HG03432 (cell line): Measurements from ENCODE around the gene ERVV-1.
"Not testable (repeated sequence)": the region's sequence is repeated elsewhere in the genome, so short reads cannot be mapped to it uniquely, and the experiment has no call there.

Source experiments
- ATAC-seq: cut with Tn5 transposase; IDR thresholded peaks from one replicate; pipeline ENCODE4 v1.9.1; 2021; ENCODE audit warnings: mild to moderate bottlenecking, moderate library complexity; ENCODE audit not compliant: unreplicated experiment

The ERVV-1 gene

GRCh38 chr19:53013621-53014020 lies at the start of gene ERVV-1:
Gene ERVV-1, plus strand, starts transcription at chr19:53013921. Its CDS starts 170 bp downstream, at chr19:53014091.
- no peak for ATAC-seq

- ATAC-seq, result no peak
Measured at GRCh38 chr19:52967772-52968171, 45.9 kb upstream of the ERVV-1 start.

GRCh38 chr19:52981329-52981728 lies 32.4 kb upstream of the ERVV-1 start:
- ATAC-seq, result no peak

- ATAC-seq, result not testable (repeated sequence)
Measured at GRCh38 chr19:52983167-52983566, 30.6 kb upstream of the ERVV-1 start.

GRCh38 chr19:52987221-52987620 lies 26.5 kb upstream of the ERVV-1 start:
- no peak for ATAC-seq

GRCh38 chr19:52988506-52988905 lies 25.2 kb upstream of the ERVV-1 start:
- no peak for ATAC-seq

- ATAC-seq, result no peak
Measured at GRCh38 chr19:52990759-52991418, 22.8 kb upstream of the ERVV-1 start.

- no peak for ATAC-seq
Measured at GRCh38 chr19:52991484-52991883, 22.2 kb upstream of the ERVV-1 start.

- no peak for ATAC-seq
Measured at GRCh38 chr19:52992109-52993004, 21.4 kb upstream of the ERVV-1 start.

- ATAC-seq, result no peak
Measured at GRCh38 chr19:52993342-52994178, 20.2 kb upstream of the ERVV-1 start.

GRCh38 chr19:52995711-52996110 lies 18.0 kb upstream of the ERVV-1 start:
- no peak for ATAC-seq

GRCh38 chr19:52997975-52998374 lies 15.7 kb upstream of the ERVV-1 start:
- no peak for ATAC-seq

- no peak for ATAC-seq
Measured at GRCh38 chr19:53002479-53002878, 11.2 kb upstream of the ERVV-1 start.

- no peak for ATAC-seq
Measured at GRCh38 chr19:53004242-53004641, 9.5 kb upstream of the ERVV-1 start.

GRCh38 chr19:53007200-53007599 lies 6.5 kb upstream of the ERVV-1 start:
- ATAC-seq, result no peak

- no peak for ATAC-seq
Measured at GRCh38 chr19:53007606-53008005, 6.1 kb upstream of the ERVV-1 start.

GRCh38 chr19:53008061-53008778 lies 5.5 kb upstream of the ERVV-1 start:
- ATAC-seq, result no peak

GRCh38 chr19:53010494-53010893 lies 3.2 kb upstream of the ERVV-1 start:
- no peak for ATAC-seq

GRCh38 chr19:53012006-53012405 lies 1.7 kb upstream of the ERVV-1 start:
- ATAC-seq, result no peak

GRCh38 chr19:53015159-53015558 lies 1.4 kb downstream of the ERVV-1 start:
- no peak for ATAC-seq

- ATAC-seq, result no peak
Measured at GRCh38 chr19:53015730-53016129, 2.0 kb downstream of the ERVV-1 start.
